ENCODE data around the gene TBC1D10A.

Gene TBC1D10A

DNA sequence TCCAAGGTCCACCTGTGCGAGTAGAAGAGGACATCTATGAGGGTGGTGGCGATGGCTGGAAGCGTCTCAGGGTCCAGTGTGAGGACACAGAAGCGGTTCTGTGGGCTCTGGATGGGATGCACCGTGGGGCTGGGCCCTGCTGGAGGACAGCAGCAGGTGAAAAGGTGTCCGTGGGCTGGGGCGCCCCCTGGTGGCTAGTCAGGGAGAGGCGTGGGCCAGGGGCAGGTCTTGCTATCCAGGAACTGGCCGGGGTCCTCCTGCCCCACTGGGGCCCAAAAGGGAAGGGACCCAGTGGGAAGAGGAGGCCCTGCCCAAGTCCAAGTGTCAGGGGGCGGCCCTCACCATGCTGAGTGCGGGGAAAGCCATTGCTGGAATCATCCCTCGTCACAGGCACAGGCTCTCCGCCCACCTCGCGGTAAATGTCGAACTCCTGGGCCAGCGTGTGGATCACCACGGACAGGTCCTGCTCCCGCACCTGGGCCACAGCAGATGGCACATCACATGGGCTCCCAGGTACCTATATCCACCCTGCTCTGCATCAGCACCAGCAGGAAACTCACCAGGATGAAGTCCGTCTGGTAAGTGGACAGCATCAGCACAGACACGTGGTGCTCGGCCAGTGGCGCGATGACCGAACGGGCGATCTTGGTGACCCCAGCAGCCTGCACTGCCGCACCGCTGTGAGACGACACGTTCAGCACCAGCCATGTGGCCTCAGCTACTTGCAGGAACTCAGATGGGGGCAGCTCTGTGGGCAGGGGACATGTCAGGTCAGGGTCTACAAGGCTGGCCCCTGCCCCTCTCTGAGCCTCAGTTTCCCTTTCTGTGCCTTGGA is 39.7 kb downstream of the TBC1D10A start:
- in situ Hi-C loops (cut with MboI; ENCODE audit: low sequenced_read_pairs): no loop called here

DNA sequence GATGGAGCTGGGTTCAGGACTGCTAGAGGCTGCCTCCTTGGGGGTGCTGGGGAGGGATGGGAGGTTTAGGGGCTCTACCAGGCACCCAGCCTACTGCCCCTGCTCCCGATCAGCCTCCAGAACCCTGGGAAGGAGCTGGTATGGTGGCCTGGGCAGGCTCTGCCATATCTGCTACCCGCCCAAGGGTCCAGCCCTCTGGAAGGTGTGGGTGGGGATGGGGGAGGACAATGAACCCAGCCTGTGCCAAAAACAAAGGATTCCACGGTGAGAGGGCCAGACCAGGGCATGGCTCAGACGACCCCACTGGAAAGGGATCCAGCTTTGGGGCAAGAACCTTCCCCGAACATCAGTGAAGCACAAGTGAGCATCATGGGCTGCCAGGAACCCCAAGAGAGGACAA is 40.4 kb downstream of the TBC1D10A start:
- in situ Hi-C loops (cut with MboI; ENCODE audit: low sequenced_read_pairs): no loop called here

DNA sequence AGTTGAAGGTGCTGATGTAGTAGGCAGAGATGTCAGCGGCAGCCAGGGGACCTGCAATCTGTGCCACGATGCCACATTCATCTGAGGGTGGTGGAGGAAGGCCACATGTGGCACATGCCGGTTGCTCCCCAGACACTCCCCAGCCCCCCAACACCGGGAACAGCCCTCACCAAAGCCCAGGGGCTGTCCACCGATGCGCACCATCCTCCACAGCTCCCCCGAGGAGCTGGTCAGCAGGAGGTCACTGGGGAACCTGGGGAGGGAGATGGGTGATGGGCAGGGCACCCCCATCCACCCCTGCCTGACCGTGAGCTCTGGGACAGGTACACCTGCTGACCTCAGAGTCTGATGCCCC is 40.9 kb downstream of the TBC1D10A start:
- in situ Hi-C loops (cut with MboI; ENCODE audit: low sequenced_read_pairs): no loop called here

DNA sequence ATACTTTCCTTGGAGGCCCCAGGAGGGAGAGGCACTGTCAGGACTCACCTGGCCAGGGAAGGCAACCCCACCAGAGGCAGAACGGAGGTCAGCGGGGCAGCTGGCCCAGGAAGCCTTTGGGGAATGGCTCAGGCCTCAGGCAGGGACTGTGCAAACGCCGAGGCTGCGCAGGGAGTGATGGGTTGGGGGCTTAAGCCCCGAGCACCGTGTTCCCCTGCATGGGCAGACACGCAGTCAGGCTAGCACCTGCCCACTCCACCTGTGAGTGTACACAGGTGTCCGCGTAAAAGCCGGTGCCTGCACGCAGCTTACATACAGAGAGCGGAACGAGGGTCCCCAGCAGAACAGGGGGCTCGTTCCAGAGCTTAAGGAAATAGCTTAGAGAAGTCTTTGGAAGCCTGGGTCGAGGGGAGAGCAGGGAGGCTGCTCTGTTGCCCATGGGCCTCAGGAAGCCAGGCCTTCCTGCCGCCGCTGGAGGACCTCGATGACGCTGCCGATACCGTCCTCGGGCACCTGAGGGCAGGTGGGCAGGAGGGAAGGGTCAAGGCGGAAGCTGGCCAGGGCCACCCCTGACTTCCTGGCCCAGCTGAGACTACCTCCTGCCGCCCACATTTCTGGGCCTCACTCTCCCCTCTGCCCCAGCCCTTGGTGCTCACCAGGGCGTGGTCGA is 41.4 kb downstream of the TBC1D10A start:
- in situ Hi-C loops (cut with MboI; ENCODE audit: low sequenced_read_pairs): no loop called here

DNA sequence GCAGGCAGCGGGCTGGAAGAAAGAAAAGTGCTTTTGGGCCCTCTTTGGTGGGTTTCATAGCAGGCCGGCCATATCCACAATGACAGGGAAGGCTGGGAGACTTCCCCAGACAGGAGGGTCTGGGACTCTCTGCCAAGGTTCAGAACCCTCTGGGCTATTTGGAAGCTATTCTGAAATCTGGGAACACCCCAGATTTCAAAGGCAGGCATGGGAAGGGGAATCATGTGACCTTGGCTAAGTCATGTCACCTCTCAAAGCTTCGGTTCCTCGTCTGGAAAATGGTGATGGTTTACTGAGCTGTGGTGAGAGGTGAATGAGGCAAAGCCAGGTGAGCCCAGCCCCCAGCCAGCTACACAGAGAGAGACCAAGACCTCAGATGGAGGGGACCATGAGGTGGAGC is 42.1 kb downstream of the TBC1D10A start:
- in situ Hi-C loops (cut with MboI; ENCODE audit: low sequenced_read_pairs): no loop called here

DNA sequence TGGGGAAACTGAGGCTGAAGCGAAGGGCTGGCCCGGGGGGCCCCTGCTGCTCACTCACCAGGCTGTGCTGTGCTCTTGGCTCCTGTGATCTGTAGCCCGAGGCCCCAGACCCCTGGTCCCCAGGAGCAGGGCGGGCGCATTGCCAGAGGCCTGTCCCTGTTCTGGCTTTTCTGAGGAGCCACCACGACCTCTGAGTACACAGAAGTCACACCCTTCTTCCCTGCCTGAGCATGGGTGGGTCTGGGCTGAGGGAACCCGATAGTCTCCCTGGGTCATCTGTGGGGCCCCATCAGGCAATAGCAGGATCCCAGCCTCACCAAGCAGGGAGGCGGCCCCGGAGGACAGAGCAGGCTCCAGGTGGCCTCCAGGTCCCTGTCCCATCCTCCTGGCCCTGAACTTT is 42.6 kb downstream of the TBC1D10A start:
- in situ Hi-C loops (cut with MboI; ENCODE audit: low sequenced_read_pairs): no loop called here

DNA sequence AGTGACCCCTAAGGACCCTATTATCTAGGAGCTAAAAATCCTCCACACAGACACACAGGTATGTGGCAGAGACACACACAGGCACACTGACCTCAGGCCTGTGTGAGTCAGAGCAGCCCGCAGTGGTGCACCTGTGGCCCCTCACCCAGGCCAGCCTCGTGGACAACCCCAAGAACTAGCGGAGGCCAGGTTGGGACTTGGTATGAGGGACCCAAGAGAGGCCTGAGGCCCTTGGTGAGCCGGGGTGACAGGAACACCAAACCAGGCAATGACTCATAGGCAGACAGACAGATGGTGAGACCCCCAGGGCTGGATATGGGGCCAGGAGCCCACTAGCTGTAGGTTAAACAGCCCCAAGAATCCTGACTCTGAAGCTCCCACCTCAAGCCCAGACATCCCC is 43.4 kb downstream of the TBC1D10A start:
- in situ Hi-C loops (cut with MboI; ENCODE audit: low sequenced_read_pairs): no loop called here

DNA sequence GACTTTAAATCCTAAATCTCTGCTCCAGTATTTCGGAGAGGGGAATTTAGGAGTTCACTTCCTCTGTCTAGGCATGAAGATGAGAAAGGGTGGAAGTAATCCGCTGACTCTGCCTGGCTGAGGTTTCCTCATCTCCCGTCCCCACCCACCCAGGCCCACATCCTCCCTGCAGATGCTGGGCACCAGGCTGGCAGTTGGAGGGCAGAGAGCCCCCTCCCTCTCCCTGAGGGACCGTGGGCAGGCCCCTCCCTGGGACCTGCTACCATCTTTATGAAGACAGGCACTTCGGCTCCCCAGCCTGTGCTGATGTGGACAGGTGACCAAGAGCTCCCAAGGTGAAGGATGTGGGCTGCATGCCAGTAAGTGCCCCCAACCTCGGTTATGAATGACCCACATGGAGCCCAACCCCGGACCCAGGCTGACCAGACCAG is 44.1 kb downstream of the TBC1D10A start:
- in situ Hi-C loops (cut with MboI; ENCODE audit: low sequenced_read_pairs): no loop called here

DNA sequence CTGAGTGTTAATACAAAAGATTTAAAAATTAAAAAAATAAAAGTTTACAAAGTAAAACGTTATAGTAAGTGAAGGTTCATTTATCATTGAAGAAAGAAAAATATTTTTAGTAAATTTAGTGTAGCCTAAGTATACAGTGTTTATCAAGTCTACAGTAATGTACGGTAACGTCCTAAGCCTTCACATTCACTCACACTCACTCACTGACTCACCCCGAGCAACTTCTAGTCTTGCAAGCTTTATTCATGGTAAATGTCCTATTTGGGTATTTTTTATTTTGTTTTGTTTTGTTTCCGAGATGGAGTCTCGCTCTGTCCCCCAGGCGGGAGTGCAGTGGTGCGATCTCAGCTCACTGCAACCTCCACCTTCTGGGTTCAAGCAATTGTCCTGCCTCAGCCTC is 46.2 kb downstream of the TBC1D10A start:
- in situ Hi-C loops (cut with MboI; ENCODE audit: low sequenced_read_pairs): no loop called here

DNA sequence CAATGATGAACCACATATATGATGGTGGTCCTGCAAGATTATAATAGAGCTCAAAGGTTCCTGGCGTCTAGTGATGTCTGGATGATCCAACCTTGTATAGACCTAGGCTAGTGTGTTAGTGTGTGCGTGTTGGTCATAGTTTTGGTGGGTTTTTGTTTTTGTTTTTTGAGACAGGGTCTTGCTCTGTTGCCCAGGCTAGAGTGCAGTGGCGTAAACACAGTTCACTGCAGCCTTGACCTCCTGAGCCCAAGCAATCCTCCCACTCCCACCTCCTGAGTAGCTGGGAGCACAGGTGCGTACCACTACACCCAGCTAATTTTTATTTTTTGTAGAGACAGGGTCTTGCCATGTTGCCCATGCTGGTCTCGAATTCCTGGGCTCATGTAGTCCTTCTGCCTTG is 46.8 kb downstream of the TBC1D10A start:
- in situ Hi-C loops (cut with MboI; ENCODE audit: low sequenced_read_pairs): no loop called here

DNA sequence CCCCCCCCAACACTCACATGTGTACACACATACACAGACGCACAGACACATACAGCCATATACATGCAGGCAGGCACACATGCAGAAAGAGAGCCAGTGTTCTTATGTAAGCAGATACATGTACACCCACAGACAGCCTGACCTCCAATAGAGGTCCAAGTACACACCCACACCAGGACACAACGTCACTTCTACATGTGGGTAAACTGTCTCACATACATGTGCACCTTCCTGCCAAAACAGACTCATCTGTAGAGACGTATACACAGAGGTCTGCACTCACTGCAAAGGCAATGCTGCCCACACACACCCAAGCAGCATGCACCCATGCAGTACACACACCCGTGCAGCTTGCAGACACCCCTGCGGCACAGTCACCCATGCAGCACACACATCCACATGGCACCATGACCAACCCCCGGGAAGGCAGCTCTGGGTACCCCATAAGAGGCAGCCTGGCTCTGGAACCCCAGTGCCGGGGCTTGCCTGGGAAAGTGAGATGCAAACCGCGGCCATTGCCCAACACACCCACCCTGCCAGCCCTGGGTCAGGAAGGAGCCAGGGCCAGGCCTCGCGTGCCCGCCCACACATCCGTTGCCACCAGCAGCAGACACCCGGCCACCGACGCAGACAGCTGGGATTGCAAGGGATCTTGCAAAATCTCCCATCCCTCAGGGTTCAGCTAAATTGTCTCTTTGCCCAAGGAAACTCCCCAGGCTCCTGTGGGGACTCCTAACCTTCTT is 47.5 kb downstream of the TBC1D10A start:
- in situ Hi-C loops (cut with MboI; ENCODE audit: low sequenced_read_pairs): no loop called here

DNA sequence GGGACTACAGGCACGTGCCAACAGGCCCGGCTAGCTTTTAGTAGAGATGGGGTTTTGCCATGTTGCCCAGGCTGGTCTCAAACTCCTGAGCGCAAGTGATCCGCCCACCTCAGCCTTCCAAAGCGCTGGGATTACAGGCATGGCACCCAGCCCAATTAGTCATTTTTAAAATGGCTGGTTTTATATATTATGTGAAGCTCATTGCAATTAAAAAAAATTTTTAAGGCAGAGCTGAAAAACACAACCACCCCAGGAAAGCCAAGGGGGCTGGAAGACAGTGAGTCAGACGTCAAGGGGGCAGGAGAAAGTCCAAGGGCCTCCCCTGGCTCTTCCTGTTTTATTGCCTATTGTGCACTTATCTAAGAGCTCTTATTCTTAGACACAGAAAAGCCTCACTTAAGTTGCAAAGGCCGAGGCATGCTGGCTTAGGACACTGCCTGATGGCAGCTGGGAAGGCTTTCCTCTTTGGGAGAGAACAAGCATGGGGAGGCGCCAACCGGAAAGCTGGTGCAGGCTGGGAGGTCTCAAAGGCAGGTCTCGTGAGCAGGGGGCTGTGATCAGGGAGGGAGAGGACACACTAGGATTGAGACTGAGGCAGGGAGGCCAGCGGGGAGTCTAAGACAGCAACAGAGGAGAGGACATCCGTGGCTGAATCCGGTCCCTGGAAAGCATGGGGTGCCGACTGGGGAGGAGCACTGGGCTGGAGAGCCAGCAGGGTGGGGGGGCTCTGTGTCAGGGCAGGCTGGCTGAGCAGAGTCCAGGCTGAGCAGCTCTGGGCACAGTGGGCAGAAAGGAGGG is 49.0 kb downstream of the TBC1D10A start:
- in situ Hi-C loops (cut with MboI; ENCODE audit: low sequenced_read_pairs): no loop called here

DNA sequence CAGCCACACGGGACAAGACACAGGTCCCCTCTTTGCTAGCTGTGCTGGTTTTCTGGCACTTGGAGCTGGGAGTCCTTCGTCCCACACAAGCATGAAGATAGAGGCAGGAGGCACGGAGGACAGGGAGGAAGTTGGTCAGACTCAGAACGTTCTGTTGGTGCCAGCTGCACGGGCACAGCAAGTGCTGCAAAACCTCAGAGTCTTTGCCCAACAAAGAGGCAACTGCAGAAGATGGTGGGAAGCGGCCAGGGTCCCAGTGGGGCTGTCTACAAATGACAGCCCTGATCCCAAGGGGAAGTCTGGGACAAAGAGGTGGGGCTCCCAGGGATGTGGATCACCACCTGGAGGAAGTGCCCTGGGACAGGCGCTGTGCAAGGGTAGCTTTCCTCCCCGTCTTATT is 50.7 kb downstream of the TBC1D10A start:
- in situ Hi-C loops (cut with MboI; ENCODE audit: low sequenced_read_pairs): no loop called here

DNA sequence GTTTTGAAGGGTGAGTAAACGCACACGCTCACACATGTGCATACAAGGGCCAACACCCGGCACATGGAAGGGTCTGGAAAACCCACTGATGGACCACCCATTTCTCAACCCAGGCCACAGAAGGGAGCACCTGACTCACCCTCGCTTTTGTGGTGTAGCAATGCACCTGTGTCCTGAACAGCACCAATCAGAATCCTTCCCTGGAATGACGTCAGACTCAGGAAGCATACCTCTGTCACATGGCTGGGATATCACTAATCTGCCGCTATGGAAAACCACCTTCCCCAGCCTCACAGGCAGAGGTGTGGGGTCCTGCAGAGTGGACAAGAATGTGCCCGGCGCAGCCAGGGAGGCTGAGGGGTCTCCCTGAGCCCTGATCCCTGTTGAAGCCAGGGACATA is 51.1 kb downstream of the TBC1D10A start:
- in situ Hi-C loops (cut with MboI; ENCODE audit: low sequenced_read_pairs): no loop called here

DNA sequence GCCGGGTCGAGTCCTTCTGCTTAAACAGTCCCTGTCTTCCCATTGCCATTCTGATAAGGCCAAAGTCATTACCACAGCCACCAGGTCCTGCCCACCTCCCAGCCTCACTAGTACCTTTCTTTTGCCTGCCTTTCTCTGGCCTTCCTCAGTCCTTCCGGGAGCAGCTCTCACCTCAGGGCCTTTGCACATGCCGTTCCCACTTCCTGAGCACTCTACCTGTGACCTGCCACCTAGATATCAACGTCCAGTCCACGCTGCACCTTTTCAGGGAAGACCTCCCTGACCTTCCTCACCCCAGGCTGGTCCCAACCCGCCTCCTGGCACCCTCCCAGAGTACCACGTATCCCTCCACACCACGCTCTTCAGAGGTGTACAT is 52.3 kb downstream of the TBC1D10A start:
- in situ Hi-C loops (cut with MboI; ENCODE audit: low sequenced_read_pairs): no loop called here

DNA sequence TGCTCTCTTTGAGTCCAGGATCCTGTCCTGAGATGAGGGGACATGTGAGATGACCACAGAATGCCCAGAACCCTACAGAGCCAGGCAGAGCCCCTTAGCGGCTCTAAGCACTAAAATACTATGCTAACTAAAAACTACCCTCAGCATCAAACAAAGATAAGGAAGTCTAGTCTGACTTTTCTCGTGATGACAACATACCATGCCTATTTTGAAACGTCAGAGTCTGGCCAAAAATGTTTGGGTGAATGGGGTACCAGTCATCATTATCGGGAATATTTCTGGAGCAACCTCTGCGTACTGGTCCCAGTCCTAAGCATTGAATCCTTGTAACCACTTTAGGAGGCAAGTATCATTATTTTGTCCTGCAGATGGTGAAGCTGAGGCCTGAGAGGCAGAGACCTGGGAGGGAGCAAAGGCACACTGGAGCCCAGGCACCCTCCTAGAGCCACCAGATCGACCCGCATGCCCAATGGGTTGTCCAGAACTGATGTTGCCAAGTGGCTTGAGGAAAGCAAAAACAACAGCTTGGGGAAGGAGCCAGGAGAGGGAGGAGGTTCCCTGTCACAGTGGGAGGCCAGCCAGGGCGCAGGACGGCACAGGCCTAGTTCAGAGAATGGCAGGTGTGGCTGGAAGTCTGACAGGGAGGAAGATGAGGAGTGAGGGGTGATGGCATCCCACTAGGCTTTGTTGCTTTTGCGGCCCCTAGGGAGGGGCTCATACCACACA is 52.9 kb downstream of the TBC1D10A start:
- in situ Hi-C loops (cut with MboI; ENCODE audit: low sequenced_read_pairs): no loop called here

DNA sequence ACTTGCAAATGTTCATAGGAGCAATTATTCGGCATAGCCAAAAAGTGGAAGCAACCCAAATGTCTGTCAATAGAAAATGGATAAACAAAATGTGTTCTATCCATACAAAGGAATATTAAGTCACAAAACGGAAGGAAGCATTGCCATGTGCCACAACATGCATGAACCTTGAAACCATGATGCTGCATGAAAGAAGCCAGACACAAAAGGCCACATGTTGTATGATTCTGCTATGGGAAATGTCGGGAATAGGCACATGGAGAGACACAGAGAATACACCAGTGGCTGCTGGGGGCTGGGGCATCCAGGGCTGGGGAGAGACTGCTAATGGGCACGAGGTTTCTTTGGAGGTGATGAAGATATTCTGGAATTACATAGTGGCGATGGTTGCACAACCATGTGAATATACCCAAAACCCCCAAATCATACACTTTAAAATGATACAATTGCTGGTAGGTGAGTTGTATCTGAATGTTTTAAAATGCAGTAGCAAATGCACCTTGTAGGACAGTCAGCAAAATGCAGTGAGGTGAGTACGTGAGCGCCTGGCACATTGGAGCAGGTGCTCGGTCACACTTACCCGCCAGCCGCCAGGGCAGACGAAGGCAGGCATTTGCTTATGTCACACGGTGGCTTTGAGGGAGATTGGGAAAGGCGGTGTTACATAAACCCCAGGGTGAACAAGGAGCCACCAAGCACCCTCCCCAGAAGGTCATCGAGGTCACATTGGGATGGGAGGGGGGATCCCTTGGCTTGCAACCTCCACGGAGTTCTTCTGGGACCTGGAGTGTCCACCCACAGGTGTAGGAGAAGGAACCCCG is 53.8 kb downstream of the TBC1D10A start:
- in situ Hi-C loops (cut with MboI; ENCODE audit: low sequenced_read_pairs): no loop called here

DNA sequence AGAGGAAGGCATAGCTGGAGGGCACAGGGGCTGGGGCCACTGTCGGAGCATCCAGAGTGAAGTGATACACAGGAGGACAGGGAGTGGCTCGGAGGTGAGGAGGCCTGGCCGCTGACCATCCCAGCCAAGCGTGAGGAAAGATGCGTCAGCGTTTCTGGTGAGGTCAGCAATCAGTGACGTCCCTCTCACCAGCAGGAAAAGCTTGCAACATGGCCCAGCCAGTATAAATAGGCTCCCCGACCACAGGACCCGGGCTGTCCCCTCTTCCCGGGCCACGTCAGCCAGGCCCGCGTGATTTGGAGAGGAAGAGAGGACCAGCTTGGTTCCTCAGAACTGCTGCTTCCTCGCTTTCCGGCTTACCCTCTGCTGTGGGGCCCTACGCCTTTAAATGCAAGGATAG is 55.9 kb downstream of the TBC1D10A start:
- in situ Hi-C loops (cut with MboI; ENCODE audit: low sequenced_read_pairs): no loop called here

DNA sequence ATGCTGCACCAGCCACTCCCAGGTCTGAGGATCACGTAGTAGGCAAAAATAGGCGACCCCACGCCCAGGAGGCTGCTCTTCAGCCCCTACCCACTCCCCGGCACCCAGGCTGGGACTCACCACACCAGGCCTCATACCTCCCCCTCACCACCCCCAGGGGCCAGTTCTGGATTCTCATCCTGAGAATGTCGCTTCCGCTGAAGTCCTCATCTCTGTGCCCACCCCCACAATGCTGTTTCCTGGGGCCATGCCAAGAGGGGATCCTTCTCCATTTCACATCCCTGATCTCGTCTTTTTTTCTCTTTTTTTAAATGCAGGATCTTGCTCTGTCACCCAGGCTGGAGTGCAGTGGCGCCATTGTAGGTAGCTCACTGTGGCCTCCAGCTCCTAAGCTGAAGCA is 58.4 kb downstream of the TBC1D10A start:
- in situ Hi-C loops (cut with MboI; ENCODE audit: low sequenced_read_pairs): no loop called here

Data from hTERT RPE-1 (cell line).